Nucleus accumbens (tissue), 56 donors: Measurements from ENCODE around the gene RASSF4.

Experiments used
- DNase-seq, 56 donors: peaks; one replicate each; lab custom pipeline; 2025; lab: John Stamatoyannopoulos, UW

The RASSF4 gene

DNA sequence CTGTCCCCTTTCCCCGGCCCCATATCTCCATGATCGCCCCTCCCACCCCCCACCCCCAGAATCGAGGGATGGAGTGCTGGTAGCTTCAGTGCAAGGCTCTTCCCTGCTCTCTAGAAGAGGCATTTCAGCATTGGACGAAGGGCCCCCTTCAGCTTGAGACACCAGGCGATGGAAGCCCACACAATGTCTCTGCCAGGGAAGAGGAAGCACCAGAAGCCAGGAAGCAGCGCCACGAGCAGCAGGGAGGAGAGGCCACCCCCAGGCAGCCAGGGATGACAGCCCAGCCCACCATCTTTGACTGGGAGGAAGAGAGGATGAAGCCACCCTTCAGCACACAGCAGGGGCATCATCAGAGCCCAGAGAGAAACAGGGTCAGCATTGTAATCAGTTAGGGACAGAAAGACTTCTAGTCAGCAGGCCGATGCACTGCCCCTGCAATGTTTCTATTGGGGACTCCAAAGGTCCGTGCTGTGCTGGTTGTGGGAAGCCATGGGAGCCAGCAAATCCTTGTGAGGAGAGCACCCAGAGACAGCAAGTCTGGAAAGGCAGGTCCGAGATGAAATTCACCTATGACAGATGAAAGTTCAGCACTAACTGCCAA, 32.8 kb upstream of the RASSF4 start:
- no peak for DNase-seq

GRCh38 chr10:44927352-44927751, 32.2 kb upstream of the RASSF4 start:
- DNase-seq: no peak

- DNase-seq: no peak
Measured at GRCh38 chr10:44928462-44928861, 31.1 kb upstream of the RASSF4 start.

- DNase-seq: no peak
Measured at GRCh38 chr10:44929356-44930255, 30.0 kb upstream of the RASSF4 start.

DNA sequence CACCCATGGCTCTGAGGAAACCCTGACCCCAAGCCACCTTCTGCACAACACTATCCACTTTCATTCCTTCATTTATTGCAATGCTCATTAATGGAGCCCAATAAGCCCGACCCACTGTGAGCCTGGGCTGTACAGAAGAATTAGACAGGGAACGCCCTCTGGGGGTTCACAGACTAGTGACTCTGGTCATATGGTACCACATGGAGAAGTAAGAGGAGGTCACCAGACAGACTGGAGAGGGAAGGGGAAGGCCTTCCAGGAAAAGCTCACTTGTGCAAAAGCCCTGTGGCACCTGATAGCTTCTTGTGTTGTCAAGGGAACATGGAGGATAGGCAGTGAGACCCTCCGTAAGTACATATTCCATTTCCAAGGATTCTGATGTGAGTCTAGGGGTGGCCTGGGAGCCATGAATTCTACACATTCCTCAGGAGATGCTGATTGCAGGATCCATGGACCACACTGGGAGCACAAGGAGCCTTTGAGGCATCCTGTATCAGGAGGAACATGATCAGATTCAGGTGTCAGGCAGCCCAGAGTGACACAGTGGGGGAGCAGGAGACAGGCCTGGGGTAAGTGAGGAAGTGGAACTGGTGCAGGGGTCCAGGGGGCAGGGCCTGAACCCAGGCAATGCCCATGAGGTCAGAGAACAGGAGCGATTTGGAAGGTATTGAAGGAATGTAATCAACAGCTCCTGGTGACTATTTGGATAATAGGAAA, 28.5 kb upstream of the RASSF4 start:
- no peak for DNase-seq

DNA sequence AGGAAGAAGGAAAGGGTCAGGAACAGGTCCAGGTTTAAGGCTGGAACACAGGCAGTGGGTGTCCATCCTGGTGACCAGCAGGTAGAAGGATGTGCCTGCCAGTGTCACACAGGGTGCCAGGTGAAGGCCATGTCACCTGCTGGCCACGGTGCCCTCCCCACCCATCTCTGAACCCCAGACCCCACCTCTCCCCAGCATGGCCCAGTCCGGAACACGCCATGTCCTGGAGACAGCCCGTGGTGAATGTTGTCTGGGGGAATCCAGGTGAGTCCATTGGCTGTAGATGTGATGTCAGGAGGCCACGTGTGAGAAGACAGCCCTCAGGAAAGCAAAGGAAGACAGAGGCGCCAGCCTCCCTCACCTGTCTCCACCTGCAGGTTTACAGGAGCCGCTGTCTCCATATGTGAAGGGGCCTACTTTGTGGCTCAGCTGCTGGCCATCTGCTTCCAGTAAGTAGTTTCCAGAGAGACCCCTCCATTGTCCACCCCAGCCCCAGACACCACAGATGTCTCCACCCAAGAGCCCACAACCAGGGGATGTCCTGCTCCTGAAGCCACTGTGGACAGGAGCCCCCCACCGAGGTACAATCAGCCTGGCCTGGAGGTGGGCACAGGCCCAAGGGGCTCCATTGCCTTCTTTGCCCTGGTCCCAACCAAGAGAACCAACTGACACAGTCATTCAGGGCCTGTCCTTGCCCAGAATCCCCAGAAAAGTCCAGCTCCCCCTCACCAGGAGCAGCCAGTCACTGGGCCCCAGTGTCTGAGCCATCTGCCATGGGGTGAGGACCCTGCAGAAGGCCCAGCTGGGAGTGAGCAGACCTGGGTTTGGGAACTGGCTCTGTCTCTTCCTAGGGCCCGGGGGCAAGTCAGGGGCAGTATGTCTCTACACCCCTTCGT, 27.7 kb upstream of the RASSF4 start:
- DNase-seq: no peak

GRCh38 chr10:44932517-44933450, 26.8 kb upstream of the RASSF4 start:
- DNase-seq: peak in 53 of 56 donors; percentile 25 to 96 (median 77)

DNA sequence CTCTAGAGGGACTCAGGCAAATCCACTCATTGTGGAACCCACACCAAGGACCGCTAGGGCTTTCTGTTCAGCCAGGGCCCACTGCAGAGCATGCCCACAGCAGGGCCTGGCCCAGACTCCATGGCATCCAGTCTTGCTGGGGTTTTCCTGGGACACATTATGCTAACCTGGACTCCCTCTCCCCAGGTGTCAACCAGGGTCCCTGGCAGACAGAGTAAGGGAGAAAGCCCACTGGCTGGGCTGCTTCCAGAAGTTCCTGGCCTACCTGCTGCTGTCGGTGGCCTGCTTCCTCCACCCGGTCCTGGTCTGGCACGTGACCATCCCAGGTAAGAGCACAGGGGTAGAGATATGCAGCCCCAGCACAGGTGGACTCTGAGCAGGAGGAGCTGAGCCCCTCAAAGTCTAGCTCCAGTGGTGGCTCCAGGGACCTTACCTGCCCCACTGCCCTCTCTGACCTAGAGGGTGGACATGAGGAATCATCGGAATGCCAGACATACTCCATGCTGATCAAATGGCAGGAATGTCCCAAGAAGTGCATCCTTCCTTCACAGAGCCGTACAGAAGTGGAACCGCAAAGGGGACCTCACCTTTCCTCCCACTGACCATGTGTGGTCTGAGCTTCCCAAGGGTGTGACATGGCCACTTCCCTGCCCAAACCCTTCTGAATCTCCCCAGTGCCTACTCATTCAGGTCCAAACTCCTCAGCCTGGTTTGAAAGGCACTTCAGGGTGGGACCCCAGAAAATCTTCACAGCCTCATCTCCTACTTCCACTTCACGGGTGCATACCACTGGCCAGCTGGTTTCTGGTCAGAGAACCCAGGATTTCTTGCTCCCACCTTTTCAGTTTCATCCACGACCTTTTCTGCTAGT, 25.9 kb upstream of the RASSF4 start:
- DNase-seq: no peak

DNA sequence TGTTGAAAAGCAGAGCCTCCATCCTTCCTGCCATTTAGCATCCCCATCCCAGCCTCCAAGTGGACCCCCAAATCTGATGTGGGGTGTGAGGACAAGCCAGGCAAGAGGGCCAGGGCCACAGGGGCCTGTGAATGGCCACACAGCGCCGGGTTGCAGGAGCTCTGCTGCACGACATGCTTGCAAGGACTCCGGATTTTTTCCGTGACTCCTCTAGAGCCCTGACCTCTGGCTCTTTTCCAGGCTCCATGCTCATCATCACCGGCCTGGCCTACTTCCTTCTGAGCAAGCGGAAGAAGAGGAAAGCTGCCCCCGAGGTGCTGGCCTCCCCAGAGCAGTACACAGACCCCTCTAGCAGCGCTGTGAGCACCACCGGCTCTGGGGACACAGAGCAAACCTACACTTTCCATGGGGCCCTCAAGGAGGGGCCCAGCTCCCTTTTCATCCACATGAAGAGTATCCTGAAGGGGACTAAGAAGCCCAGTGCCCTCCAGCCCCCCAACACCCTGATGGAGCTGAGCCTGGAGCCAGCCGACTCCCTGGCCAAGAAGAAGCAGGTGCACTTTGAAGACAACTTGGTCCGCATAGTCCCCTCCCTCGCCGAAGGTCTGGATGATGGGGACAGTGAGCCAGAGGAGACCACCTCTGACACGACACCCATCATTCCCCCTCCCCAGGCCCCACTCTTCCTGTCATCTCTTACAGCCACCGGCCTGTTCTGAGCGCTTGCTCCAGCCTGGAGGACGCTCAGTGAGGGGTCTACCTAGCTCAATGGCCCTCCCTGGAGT, 25.0 kb upstream of the RASSF4 start:
- no peak for DNase-seq

GRCh38 chr10:44935201-44935965, 24.2 kb upstream of the RASSF4 start:
- peak in 52 of 56 donors; percentile 21 to 88 (median 69) for DNase-seq

DNA sequence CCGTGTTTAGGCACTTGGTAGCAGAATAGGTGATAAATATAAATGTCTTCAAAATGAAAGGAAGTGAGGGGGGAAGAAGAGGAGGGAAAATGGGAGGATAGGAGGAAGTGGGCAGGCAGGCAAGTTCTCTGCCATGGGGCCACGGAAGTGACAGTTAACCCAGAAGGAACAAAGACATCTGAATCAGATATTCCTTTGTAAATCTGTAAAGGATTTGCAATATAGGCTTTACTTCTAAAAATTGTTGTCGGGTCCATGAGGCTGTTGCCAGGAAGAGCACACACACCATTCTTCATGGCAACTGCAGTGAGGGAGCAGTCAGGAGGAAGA, 23.7 kb upstream of the RASSF4 start:
- no peak for DNase-seq

DNA sequence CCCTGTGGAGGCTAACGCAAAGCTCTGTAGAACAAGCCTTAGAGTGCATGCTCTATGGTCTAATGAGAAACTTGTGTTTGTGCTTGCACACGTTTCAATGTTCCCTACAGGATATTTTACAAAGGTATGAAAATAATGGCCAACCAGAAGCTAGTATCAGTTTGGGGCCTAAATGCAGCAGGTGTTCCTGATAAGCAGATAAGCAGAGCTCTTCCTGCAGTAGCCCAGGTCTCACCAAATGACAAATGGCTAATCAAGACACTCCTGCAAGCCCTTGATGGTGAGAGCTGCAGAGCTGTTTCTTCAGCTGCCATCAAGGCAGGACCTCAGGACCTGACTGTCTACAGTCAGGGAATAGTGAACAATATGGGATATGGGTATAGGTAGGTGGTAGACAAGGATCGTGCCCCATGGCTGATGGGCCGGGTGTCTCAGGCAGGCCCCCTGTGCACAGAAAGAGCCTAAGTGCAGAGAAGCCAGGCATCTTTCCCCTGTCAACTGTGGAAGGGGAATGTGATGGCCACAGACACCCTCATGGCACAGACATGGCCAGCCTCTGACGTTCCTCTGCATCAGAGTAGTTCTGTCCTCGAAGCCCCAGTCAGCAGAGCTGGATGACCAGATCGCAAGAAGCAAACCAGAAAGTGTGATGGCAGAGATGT, 23.2 kb upstream of the RASSF4 start:
- no peak for DNase-seq

DNA sequence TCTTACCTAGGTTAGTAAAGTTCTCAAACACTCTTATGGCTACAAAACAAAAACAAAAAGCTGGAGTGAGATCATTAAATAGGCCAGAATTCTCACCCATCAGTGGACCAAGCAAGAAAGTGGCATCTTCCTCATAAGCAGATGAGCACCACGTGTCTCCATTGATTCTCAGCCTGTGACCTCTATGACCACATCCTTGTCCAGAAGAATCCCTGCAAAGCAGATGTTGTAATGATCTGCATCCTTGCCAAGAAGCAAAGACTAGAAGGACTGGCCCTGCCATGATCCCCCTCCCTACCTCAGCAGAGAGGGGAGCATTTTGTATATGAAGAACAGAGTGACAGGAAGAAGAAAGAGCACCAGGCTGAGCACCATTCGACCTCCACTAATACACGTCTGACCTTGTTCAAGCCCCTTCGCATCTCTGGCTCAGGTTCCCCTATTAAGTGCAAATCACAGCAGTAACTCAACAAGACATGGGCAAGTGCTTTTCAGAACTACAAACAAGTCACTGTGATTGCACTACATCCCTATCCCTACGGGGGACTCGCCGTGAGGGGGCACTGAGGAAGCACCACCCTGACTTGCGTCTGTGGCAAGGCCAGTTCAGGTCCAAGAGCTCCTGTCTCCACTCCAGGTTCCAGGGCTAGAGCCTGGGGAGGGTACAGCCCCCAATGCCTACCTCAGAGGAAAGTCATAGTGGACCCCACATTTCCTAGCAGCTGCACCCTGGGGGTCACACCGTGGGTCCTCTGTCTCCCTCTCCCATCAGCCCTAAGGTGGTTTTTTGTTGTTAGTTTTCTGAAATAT, 22.2 kb upstream of the RASSF4 start:
- DNase-seq: no peak

DNA sequence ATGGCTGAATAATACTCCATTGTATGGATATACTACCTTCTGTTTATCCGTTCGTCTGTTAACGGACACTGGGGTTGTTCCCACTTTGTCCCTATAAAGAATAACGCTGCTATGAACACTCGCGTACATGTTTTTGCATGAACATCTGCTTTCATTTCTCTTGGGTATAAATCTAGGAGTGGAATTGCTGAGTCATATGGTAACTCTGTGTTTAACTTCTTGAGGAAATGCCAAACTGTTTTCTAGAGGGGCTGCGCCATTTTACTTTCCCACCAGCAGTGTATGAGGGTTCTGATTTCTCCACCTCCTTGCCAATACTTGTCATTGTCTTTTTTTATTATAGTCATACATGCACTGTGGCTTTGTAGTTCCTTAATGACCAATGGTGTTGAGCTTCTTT, 20.6 kb upstream of the RASSF4 start:
- DNase-seq: no peak

DNA sequence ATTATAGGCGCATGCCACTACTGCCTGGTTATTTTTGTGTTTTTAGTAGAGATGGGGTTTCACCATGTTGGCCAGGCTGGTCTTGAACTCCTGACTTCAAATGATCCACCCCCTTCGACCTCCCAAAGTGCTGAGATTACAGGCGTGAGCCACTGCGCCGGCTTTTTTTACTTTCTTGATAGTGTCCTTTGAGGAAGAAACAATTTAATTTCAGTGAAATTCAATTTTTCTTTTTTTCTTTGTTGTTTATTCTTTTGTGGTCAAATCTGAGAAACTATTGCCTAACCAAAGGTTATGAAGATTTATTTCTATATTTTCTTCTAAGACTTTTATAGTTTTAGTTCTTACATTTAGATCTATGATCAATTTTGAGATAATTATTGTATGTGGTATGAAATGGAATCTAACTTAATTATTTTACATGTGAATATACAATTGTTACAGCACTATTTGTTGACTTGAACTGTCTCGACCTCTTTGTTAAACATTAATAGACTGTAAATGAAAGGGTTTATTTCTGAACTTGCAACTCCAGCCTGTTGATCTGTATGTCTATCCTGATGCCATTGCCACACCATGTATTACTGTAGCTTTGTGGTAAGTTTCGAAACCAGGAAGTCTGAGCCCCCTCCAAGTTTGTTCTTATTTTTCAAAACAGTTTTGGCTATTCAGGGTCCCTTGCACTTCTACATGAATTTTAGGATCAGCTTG, 19.8 kb upstream of the RASSF4 start:
- no peak for DNase-seq
